Neural progenitor cell (in vitro differentiated cells): ENCODE measurements around the gene SCN10A. TPM values are rescaled to one million over a fixed set of nuclear protein-coding genes. Genes with fewer than 3 reads are reported as not detected.

ENCODE experiments used
- DNase-seq: peaks from one replicate; pipeline ENCODE4 v3.0.0-alpha.2; 2016; ENCODE audit warnings: low spot score
- H2AFZ ChIP-seq: fragments of 200-600 bp; sonication (generic); replicated peaks from 2 replicates; pipeline ENCODE4 v1.6.1; 2016; ENCODE audit warnings: antibody characterized with exemption
- H3F3A ChIP-seq: fragments of 200-600 bp; sonication (generic); 2 replicates; pipeline ENCODE4 v1.6.1; 2016; ENCODE audit warnings: antibody characterized with exemption, low read depth
- H3K27ac ChIP-seq: fragments of 200-600 bp; sonication (generic); 2 replicates; pipeline ENCODE4 v1.5.1; 2016; ENCODE audit warnings: mild to moderate bottlenecking
- H3K27me3 ChIP-seq: fragments of 200-600 bp; sonication (generic); 2 replicates; pipeline ENCODE4 v1.6.1; 2016; ENCODE audit warnings: mild to moderate bottlenecking, moderate library complexity
- H3K36me3 ChIP-seq: fragments of 200-600 bp; sonication (generic); 2 replicates; pipeline ENCODE4 v1.5.1; 2016
- H3K4me1 ChIP-seq: fragments of 200-600 bp; sonication (generic); 2 replicates; pipeline ENCODE4 v1.6.1; 2016; ENCODE audit warnings: mixed run types
- H3K4me2 ChIP-seq: fragments of 200-600 bp; sonication (generic); 2 replicates; pipeline ENCODE4 v1.6.1; 2016
- H3K4me3 ChIP-seq: fragments of 200-600 bp; sonication (generic); 2 replicates; pipeline ENCODE4 v1.5.1; 2016
- H3K79me2 ChIP-seq: fragments of 200-600 bp; sonication (generic); 2 replicates; pipeline ENCODE4 v1.6.1; 2016; ENCODE audit warnings: low read depth
- H3K9ac ChIP-seq: fragments of 200-600 bp; sonication (generic); 2 replicates; pipeline ENCODE4 v1.6.1; 2016
- H3K9me3 ChIP-seq: fragments of 200-600 bp; sonication (generic); 2 replicates; pipeline ENCODE4 v1.5.1; 2016; ENCODE audit warnings: low read depth
- H4K20me1 ChIP-seq: fragments of 200-600 bp; sonication (generic); 2 replicates; pipeline ENCODE4 v1.6.1; 2016; ENCODE audit warnings: low read depth
- H3K27ac Mint-ChIP-seq: 3 replicates; pipeline ENCODE4 v1.8.0; 2021; ENCODE audit warnings: mixed read lengths
- H3K27me3 Mint-ChIP-seq: 2 replicates; pipeline ENCODE4 v1.8.0; 2022; ENCODE audit warnings: low read depth, mild to moderate bottlenecking, inconsistent platforms, moderate library complexity, mixed read lengths; ENCODE audit not compliant: insufficient read depth
- H3K36me3 Mint-ChIP-seq: 3 replicates; pipeline ENCODE4 v1.8.0; 2021; ENCODE audit warnings: mixed read lengths
- H3K4me1 Mint-ChIP-seq: 3 replicates; pipeline ENCODE4 v1.8.0; 2021; ENCODE audit warnings: mixed read lengths
- H3K4me3 Mint-ChIP-seq: 3 replicates; pipeline ENCODE4 v1.8.0; 2021; ENCODE audit warnings: mild to moderate bottlenecking, moderate library complexity, mixed read lengths
- H3K9me3 Mint-ChIP-seq: 3 replicates; pipeline ENCODE4 v1.8.0; 2020; ENCODE audit warnings: mixed read lengths
- EZH2 ChIP-seq: fragments of 200-600 bp; sonication (generic); IDR thresholded peaks from 2 replicates; pipeline ENCODE4 v1.6.1; 2017; ENCODE audit warnings: antibody characterized with exemption, mild to moderate bottlenecking, moderate library complexity
- EZH2phosphoT487 ChIP-seq: fragments of 200-600 bp; sonication (generic); IDR thresholded peaks from 2 replicates; pipeline ENCODE4 v1.6.1; 2017; ENCODE audit warnings: antibody characterized with exemption
- total RNA-seq: library from RNA; depleted of rRNA; stranded (reverse); fragments of >200 nt; gene quantifications from 2 replicates; pipeline ENCODE4 v1.2.3, GENCODE V29; 2015; ENCODE audit warnings: low replicate concordance
- TF ChIP-seq, protein P1 (sequence below): fragments of 200-600 bp; sonication (generic); IDR thresholded peaks from 2 replicates; pipeline ENCODE4 v1.5.1; 2017; ENCODE audit warnings: antibody characterized with exemption, mild to moderate bottlenecking

SCN10A gene
- total RNA-seq, 1 donor from 2014 or later = not detected

DNA sequence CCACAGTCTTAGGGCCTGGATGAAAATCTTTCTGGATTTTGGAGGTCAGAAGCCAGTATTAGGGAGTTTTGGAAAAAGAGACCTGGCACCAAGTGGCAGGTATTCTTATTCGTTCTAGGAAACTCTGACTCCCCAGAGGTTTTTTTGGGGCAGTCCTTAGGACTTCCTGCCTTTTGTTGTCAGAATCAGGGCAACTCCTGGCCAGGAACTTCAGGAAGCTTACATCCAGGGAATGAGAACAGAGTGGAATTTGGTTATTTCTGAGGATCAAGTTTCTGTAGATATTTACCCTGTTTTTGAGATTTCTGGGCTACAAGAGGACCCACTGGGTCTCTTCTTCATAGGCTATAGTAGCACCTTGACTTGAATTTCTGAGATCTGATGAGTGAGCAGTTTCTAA, 15.5 kb downstream of the SCN10A start:
- H4K20me1 ChIP-seq = no peaks in the 10 kb centered on the region
- TF ChIP-seq, protein P1, sequence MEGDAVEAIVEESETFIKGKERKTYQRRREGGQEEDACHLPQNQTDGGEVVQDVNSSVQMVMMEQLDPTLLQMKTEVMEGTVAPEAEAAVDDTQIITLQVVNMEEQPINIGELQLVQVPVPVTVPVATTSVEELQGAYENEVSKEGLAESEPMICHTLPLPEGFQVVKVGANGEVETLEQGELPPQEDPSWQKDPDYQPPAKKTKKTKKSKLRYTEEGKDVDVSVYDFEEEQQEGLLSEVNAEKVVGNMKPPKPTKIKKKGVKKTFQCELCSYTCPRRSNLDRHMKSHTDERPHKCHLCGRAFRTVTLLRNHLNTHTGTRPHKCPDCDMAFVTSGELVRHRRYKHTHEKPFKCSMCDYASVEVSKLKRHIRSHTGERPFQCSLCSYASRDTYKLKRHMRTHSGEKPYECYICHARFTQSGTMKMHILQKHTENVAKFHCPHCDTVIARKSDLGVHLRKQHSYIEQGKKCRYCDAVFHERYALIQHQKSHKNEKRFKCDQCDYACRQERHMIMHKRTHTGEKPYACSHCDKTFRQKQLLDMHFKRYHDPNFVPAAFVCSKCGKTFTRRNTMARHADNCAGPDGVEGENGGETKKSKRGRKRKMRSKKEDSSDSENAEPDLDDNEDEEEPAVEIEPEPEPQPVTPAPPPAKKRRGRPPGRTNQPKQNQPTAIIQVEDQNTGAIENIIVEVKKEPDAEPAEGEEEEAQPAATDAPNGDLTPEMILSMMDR = no peak
- no peak for TF ChIP-seq EZH2phosphoT487
- TF ChIP-seq EZH2 = no peak
- no peaks in the 10 kb centered on the region for H3K36me3 Mint-ChIP-seq
- no peak overlapping the region for H3K4me3 Mint-ChIP-seq
- H3K27ac Mint-ChIP-seq = no peak overlapping the region
- no peaks in the 10 kb centered on the region for H3K79me2 ChIP-seq
- no peak overlapping the region for H3K9ac ChIP-seq
- no peaks in the 10 kb centered on the region for H3F3A ChIP-seq
- no peaks in the 10 kb centered on the region for H3K4me1 ChIP-seq
- no peak overlapping the region for H3K4me3 ChIP-seq
- peaks cover 6% of the 10 kb centered on the region for H3K27me3 Mint-ChIP-seq
- no peak overlapping the region for H2AFZ ChIP-seq
- H3K9me3 ChIP-seq = no peaks in the 10 kb centered on the region
- H3K27ac ChIP-seq = no peak overlapping the region
- no peaks in the 10 kb centered on the region for H3K4me1 Mint-ChIP-seq
- H3K27me3 ChIP-seq = peaks cover 24% of the 10 kb centered on the region
- no peaks in the 10 kb centered on the region for H3K9me3 Mint-ChIP-seq
- no peak overlapping the region for H3K4me2 ChIP-seq
- no peak for DNase-seq
- no peaks in the 10 kb centered on the region for H3K36me3 ChIP-seq

DNA sequence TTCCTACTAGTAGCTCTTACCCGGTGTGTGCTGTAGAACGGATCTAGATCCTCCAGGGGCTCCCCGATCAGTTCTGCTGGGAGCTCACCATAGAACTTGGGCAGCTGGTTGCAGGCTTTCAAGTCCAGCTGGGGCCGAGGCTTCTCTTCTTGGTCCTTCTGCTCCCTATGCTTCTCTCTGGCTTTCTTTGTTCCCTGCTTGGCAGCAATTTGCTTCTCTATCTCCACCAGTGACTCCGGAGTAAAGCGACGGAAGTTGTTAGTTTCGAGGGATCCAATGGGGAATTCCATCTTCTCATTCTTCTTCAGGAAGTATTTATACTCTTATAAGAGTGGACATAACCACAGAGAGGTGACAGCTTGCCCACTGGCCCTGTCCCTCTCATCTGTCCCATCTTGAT, 22.3 kb downstream of the SCN10A start:
- no peak for DNase-seq
- Histone ChIP-seq H3K4me2 (no peak overlapping the region), H4K20me1 (no peaks in the 10 kb centered on the region), H3K4me3 (no peak overlapping the region), H2AFZ (no peak overlapping the region), H3K4me1 (no peaks in the 10 kb centered on the region), H3F3A (no peaks in the 10 kb centered on the region), H3K27me3 (peaks cover 15% of the 10 kb centered on the region), H3K9me3 (no peaks in the 10 kb centered on the region), H3K36me3 (no peaks in the 10 kb centered on the region), H3K9ac (no peak overlapping the region), H3K27ac (no peak overlapping the region), H3K79me2 (no peaks in the 10 kb centered on the region)
- TF ChIP-seq EZH2phosphoT487 = no peak
- TF ChIP-seq, protein P1 = no peak
- no peak for TF ChIP-seq EZH2
- Mint-ChIP-seq H3K36me3 (no peaks in the 10 kb centered on the region), H3K4me3 (no peak overlapping the region), H3K27me3 (peaks cover 2% of the 10 kb centered on the region), H3K4me1 (no peaks in the 10 kb centered on the region), H3K9me3 (no peaks in the 10 kb centered on the region), H3K27ac (no peak overlapping the region)

DNA sequence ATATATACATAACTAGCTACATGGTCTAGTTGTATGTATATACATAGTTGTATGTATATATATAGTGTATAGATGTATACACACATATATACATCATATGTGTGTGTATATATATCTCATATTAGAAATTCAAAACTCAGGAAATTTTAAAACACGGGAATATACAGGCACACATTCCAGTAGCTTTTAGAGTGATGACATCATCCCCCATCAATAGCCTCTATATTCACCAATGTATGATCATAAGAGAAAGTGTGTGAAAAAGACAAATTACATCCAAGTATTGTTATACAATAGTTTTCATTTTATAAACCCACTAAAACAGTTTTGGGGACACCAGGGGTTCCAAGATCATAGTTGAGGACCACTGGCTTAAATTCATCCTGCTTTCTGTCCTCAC, 23.0 kb downstream of the SCN10A start:
- no peaks in the 10 kb centered on the region for H3K36me3 Mint-ChIP-seq
- Histone ChIP-seq H3K9ac (no peak overlapping the region), H3K36me3 (no peaks in the 10 kb centered on the region), H3K4me2 (no peak overlapping the region), H3K27me3 (peaks cover 15% of the 10 kb centered on the region), H3K9me3 (no peaks in the 10 kb centered on the region), H3K4me3 (no peak overlapping the region), H2AFZ (no peak overlapping the region), H4K20me1 (no peaks in the 10 kb centered on the region), H3F3A (no peaks in the 10 kb centered on the region), H3K27ac (no peak overlapping the region), H3K4me1 (no peaks in the 10 kb centered on the region), H3K79me2 (no peaks in the 10 kb centered on the region)
- H3K27ac Mint-ChIP-seq = no peak overlapping the region
- no peaks in the 10 kb centered on the region for H3K9me3 Mint-ChIP-seq
- TF ChIP-seq EZH2 (no peak), EZH2phosphoT487 (no peak)
- TF ChIP-seq, protein P1 = no peak
- no peaks in the 10 kb centered on the region for H3K4me1 Mint-ChIP-seq
- H3K27me3 Mint-ChIP-seq = peaks cover 2% of the 10 kb centered on the region
- DNase-seq = no peak
- no peak overlapping the region for H3K4me3 Mint-ChIP-seq

DNA sequence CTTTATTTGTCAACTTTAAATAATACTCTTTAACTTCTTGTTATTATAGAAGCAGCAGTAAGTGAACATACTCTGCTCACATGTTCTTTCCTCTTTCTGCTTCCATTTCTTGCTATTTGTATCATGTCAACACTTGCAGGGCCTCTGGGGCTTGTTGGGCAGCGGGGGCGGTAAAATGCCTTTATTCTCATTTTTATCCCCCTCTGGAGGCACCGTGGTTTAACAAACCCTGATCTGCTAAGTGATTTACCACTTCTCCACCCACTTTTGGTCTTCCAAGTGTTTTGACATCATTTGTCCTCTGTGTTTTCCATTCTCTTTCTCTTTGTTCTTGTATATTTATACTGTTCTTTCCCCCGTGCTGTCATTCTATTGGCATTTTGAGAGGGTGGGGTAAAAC, 33.9 kb downstream of the SCN10A start:
- H3K9ac ChIP-seq = no peak overlapping the region
- H3K36me3 ChIP-seq = no peaks in the 10 kb centered on the region
- H3K4me1 ChIP-seq = no peaks in the 10 kb centered on the region
- no peaks in the 10 kb centered on the region for H3K27me3 ChIP-seq
- no peaks in the 10 kb centered on the region for H3K9me3 ChIP-seq
- H3K79me2 ChIP-seq = no peaks in the 10 kb centered on the region
- H4K20me1 ChIP-seq = no peaks in the 10 kb centered on the region
- H3K27ac ChIP-seq = no peak overlapping the region
- TF ChIP-seq EZH2 (no peak), EZH2phosphoT487 (no peak)
- TF ChIP-seq, protein P1 = no peak
- H3K4me3 ChIP-seq = no peak overlapping the region
- H3K4me1 Mint-ChIP-seq = no peaks in the 10 kb centered on the region
- H3F3A ChIP-seq = no peaks in the 10 kb centered on the region
- H3K9me3 Mint-ChIP-seq = no peaks in the 10 kb centered on the region
- DNase-seq = no peak
- no peak overlapping the region for H2AFZ ChIP-seq
- no peak overlapping the region for H3K4me2 ChIP-seq
- no peak overlapping the region for H3K27ac Mint-ChIP-seq
- no peak overlapping the region for H3K4me3 Mint-ChIP-seq
- H3K27me3 Mint-ChIP-seq = no peaks in the 10 kb centered on the region
- H3K36me3 Mint-ChIP-seq = no peaks in the 10 kb centered on the region
